HepG2 (cell line): Measurements from ENCODE around the gene MACROD2. TPM values are rescaled to one million over a fixed set of nuclear protein-coding genes. Genes with fewer than 3 reads are reported as not detected.

Experiments
- DNMT1 ChIP-seq: sonication (generic); formaldehyde crosslinking; IDR thresholded peaks from 2 replicates; pipeline ENCODE4 v1.5.1; 2020; ENCODE audit warnings: mild to moderate bottlenecking, missing genetic modification reagents
- DZIP1 ChIP-seq: sonication (generic); formaldehyde crosslinking; IDR thresholded peaks from 2 replicates; pipeline ENCODE4 v1.5.0; 2020; ENCODE audit warnings: mild to moderate bottlenecking, missing genetic modification reagents
- HNF4G ChIP-seq, 2 experiments: sonication (generic) in 1 of 2; formaldehyde crosslinking in 1 of 2; IDR thresholded peaks; 2 replicates each; pipeline versions ENCODE4 v1.4.0 to v1.6.1; 2011 to 2020; ENCODE audit warnings: borderline replicate concordance in 2 of 2, low read depth in 2 of 2, mild to moderate bottlenecking in 2 of 2, low read length in 1 of 2, missing genetic modification reagents in 1 of 2, moderate library complexity in 1 of 2
- MTA1 ChIP-seq: sonication (generic); formaldehyde crosslinking; IDR thresholded peaks from 2 replicates; pipeline ENCODE4 v1.4.0; 2020; ENCODE audit warnings: missing genetic modification reagents, mild to moderate bottlenecking, borderline replicate concordance
- MXD4 ChIP-seq: IDR thresholded peaks from 2 replicates; pipeline ENCODE4 v1.6.1; 2016; ENCODE audit warnings: mild to moderate bottlenecking, missing biosample characterization, missing genetic modification reagents
- PAX8 ChIP-seq: sonication (generic); formaldehyde crosslinking; IDR thresholded peaks from 2 replicates; pipeline ENCODE4 v1.8.0; 2022; ENCODE audit warnings: mild to moderate bottlenecking, missing genetic modification reagents, borderline replicate concordance
- PHF8 ChIP-seq: sonication (generic); formaldehyde crosslinking; IDR thresholded peaks from 2 replicates; pipeline ENCODE4 v1.5.0; 2020; ENCODE audit warnings: missing genetic modification reagents
- SP4 ChIP-seq: sonication (generic); formaldehyde crosslinking; IDR thresholded peaks from 2 replicates; pipeline ENCODE4 v1.8.1; 2023; ENCODE audit warnings: mild to moderate bottlenecking, missing genetic modification reagents
- XRCC5 ChIP-seq: fragments of 200-400 bp; formaldehyde crosslinking; optimal IDR thresholded peaks from 2 replicates; pipeline ENCODE3; 2017; ENCODE audit warnings: mild to moderate bottlenecking, low read length
- ZFP36 ChIP-seq: fragments of 150-350 bp; IDR thresholded peaks from 2 replicates; pipeline ENCODE4 v1.6.1; 2018; ENCODE audit warnings: borderline replicate concordance, low read length, low read depth; ENCODE audit not compliant: partially characterized antibody
- ZNF20 ChIP-seq: sonication (generic); formaldehyde crosslinking; IDR thresholded peaks from 2 replicates; pipeline ENCODE4 v1.4.0; 2020; ENCODE audit warnings: mild to moderate bottlenecking, moderate library complexity, missing genetic modification reagents
- ZNF350 ChIP-seq: sonication (generic); formaldehyde crosslinking; IDR thresholded peaks from 2 replicates; pipeline ENCODE4 v1.4.0; 2020; ENCODE audit warnings: mild to moderate bottlenecking, low read depth, missing genetic modification reagents, borderline replicate concordance
- ZNF446 ChIP-seq: sonication (generic); formaldehyde crosslinking; IDR thresholded peaks from 2 replicates; pipeline ENCODE4 v1.5.0; 2020; ENCODE audit warnings: mild to moderate bottlenecking, missing genetic modification reagents
- ZNF550 ChIP-seq: sonication (generic); formaldehyde crosslinking; IDR thresholded peaks from 2 replicates; pipeline ENCODE4 v1.4.0; 2020; ENCODE audit warnings: mild to moderate bottlenecking, missing genetic modification reagents, borderline replicate concordance
- ZNF761 ChIP-seq: sonication (generic); formaldehyde crosslinking; conservative IDR thresholded peaks from 2 replicates; pipeline ENCODE4 v1.4.0; 2020; ENCODE audit warnings: mild to moderate bottlenecking, missing genetic modification reagents
- ZNF83 ChIP-seq: sonication (generic); formaldehyde crosslinking; IDR thresholded peaks from 2 replicates; pipeline ENCODE4 v1.4.0; 2020; ENCODE audit warnings: missing genetic modification reagents, mild to moderate bottlenecking, borderline replicate concordance
- polyA plus RNA-seq, 8 experiments: library from polyadenylated mRNA; depleted of rRNA in 3 of 8; stranded (reverse) in 7 of 8; unstranded in 1 of 8; fragments of >200 nt; fragmentation: Illumina TruSeq in 4 of 8; extraction: Trizol in 4 of 8; gene quantifications; 2 replicates each; pipeline versions ENCODE4 v1.2.1 to v1.2.3, GENCODE V29; 2011 to 2016; ENCODE audit warnings: low read depth in 4 of 8, missing spikeins in 1 of 8, mixed read lengths in 1 of 8; ENCODE audit not compliant: insufficient read depth in 1 of 8
- total RNA-seq, 5 experiments: library from RNA; depleted of rRNA; stranded (reverse); fragments of >200 nt; fragmentation: Illumina TruSeq; extraction: Trizol; gene quantifications; 2 replicates each; pipeline ENCODE4 v1.2.3, GENCODE V29; 2016; ENCODE audit warnings: low read depth in 1 of 5
- TF ChIP-seq, protein P1 (sequence below): sonication (generic); formaldehyde crosslinking; IDR thresholded peaks from 2 replicates; pipeline ENCODE4 v1.8.1; 2023; ENCODE audit warnings: mild to moderate bottlenecking, missing genetic modification reagents
- TF ChIP-seq, protein P2 (sequence below): sonication (generic); formaldehyde crosslinking; IDR thresholded peaks from 2 replicates; pipeline ENCODE4 v1.4.0; 2020; ENCODE audit warnings: mild to moderate bottlenecking, low read depth, missing genetic modification reagents
- TF ChIP-seq, protein P3 (sequence below): sonication (generic); formaldehyde crosslinking; IDR thresholded peaks from 2 replicates; pipeline ENCODE4 v1.4.0; 2020; ENCODE audit warnings: missing genetic modification reagents, borderline replicate concordance

MACROD2 gene
- total and polyA plus RNA-seq, 2 of the 13 experiments (the other 11 are each of a cell fraction or from before 2014, with no cell fraction given), result 0.13 to 0.51 TPM

DNA sequence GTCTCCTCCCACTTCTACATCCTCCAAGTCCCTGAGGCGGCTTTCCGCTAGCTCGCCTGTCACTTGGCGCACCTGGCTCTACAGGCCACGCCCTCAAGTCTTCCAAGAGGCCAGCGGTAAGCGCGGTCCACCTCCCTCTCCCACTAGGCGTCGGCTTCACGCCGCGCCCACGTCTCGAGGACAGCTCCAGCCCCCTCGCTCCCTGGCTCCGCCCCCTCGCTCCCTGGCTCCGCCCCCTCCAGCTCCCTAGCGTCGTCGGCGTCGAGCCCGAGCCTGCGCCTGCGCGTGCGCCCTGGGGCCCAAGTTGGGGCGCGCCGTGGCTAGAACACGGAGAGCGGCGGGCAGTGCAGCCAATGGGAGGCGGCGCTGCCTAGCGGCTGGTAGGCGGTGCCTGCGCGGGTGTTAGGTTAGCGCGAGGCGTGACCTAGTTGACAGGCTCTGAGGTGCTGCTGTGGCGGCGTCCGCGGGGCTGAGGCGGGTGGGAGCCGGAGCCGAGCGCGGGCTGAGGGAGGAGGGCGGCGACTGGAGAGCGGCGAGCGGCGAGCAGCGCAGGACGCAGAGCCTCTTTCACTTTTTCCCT lies at the start of gene MACROD2 (continued):
- TF ChIP-seq DZIP1 (CRISPR knock-in tag) (peak; percentile 32; the same call in 1 of the 2 replicates), DNMT1 (CRISPR knock-in tag) (peak; percentile 39; the same call in 1 of the 2 replicates), SP4 (CRISPR knock-in tag) (peak; percentile 58; the same call in 1 of the 2 replicates), ZNF761 (0 out of 2 replicates have a peak, but pooled peaks have one; percentile 59), ZNF83 (CRISPR knock-in tag) (no peak), ZNF446 (CRISPR knock-in tag) (peak; percentile 72; the same call in 1 of the 2 replicates), MTA1 (CRISPR knock-in tag) (peak; percentile 65; the same call in 1 of the 2 replicates), PAX8 (CRISPR knock-in tag) (no peak), ZNF350 (CRISPR knock-in tag) (peak; percentile 36; the same call in 1 of the 2 replicates), XRCC5 (peak; percentile 36), MXD4 (CRISPR knock-in tag) (no peak), ZNF20 (CRISPR knock-in tag) (no peak), ZFP36 (no peak), PHF8 (CRISPR knock-in tag) (peak; percentile 8; the same call in 1 of the 2 replicates), ZNF550 (CRISPR knock-in tag) (no peak), HNF4G (IDR thresholded peaks at IDR 0.05; ENCODE audit: borderline replicate concordance, low read depth, low read length) (no peak), HNF4G (CRISPR knock-in tag; IDR thresholded peaks at IDR 0.05; ENCODE audit: borderline replicate concordance, low read depth) (no peak)
- TF ChIP-seq, protein P1, sequence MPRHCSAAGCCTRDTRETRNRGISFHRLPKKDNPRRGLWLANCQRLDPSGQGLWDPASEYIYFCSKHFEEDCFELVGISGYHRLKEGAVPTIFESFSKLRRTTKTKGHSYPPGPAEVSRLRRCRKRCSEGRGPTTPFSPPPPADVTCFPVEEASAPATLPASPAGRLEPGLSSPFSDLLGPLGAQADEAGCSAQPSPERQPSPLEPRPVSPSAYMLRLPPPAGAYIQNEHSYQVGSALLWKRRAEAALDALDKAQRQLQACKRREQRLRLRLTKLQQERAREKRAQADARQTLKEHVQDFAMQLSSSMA (CRISPR knock-in tag), result no peak
- TF ChIP-seq, protein P2, sequence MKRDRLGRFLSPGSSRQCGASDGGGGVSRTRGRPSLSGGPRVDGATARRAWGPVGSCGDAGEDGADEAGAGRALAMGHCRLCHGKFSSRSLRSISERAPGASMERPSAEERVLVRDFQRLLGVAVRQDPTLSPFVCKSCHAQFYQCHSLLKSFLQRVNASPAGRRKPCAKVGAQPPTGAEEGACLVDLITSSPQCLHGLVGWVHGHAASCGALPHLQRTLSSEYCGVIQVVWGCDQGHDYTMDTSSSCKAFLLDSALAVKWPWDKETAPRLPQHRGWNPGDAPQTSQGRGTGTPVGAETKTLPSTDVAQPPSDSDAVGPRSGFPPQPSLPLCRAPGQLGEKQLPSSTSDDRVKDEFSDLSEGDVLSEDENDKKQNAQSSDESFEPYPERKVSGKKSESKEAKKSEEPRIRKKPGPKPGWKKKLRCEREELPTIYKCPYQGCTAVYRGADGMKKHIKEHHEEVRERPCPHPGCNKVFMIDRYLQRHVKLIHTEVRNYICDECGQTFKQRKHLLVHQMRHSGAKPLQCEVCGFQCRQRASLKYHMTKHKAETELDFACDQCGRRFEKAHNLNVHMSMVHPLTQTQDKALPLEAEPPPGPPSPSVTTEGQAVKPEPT, result 0 out of 2 replicates have a peak, but pooled peaks have one; percentile 12
- TF ChIP-seq, protein P3, sequence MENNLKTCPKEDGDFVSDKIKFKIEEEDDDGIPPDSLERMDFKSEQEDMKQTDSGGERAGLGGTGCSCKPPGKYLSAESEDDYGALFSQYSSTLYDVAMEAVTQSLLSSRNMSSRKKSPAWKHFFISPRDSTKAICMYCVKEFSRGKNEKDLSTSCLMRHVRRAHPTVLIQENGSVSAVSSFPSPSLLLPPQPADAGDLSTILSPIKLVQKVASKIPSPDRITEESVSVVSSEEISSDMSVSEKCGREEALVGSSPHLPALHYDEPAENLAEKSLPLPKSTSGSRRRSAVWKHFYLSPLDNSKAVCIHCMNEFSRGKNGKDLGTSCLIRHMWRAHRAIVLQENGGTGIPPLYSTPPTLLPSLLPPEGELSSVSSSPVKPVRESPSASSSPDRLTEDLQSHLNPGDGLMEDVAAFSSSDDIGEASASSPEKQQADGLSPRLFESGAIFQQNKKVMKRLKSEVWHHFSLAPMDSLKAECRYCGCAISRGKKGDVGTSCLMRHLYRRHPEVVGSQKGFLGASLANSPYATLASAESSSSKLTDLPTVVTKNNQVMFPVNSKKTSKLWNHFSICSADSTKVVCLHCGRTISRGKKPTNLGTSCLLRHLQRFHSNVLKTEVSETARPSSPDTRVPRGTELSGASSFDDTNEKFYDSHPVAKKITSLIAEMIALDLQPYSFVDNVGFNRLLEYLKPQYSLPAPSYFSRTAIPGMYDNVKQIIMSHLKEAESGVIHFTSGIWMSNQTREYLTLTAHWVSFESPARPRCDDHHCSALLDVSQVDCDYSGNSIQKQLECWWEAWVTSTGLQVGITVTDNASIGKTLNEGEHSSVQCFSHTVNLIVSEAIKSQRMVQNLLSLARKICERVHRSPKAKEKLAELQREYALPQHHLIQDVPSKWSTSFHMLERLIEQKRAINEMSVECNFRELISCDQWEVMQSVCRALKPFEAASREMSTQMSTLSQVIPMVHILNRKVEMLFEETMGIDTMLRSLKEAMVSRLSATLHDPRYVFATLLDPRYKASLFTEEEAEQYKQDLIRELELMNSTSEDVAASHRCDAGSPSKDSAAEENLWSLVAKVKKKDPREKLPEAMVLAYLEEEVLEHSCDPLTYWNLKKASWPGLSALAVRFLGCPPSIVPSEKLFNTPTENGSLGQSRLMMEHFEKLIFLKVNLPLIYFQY, result no peak
